HPDE6-E6E7 (cell line): ENCODE measurements around the gene SPATA31D1.

Experiments used
- DNase-seq: peaks from one replicate; pipeline ENCODE4 v3.0.0; 2011; ENCODE audit warnings: missing footprints; ENCODE audit errors: extremely low spot score

Gene SPATA31D1

GRCh38 chr9:82021198-82021597 lies 32.6 kb downstream of the SPATA31D1 start:
- DNase-seq, result peak; percentile 41

GRCh38 chr9:82022121-82022520 lies 33.5 kb downstream of the SPATA31D1 start:
- DNase-seq, result no peak

DNA sequence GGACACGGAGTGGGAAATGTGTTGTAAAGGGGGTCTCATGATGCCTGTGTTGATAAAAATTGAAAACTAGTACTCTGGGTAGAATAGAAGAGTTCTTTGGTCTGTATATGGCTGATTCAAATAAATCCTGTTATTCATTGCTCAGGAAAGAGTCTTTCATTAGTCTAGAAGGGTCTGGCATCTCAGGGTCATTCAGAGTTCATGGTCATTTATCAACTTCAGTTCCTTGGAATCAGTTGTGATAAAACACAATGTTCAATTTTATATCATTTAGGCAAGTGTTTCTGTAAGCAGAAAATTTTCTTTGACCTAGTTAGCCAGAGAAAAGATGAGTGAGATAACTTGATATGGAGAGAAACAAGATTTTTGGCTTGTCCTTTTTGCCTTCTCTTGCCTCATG lies 36.3 kb downstream of the SPATA31D1 start:
- DNase-seq, result no peak

DNA sequence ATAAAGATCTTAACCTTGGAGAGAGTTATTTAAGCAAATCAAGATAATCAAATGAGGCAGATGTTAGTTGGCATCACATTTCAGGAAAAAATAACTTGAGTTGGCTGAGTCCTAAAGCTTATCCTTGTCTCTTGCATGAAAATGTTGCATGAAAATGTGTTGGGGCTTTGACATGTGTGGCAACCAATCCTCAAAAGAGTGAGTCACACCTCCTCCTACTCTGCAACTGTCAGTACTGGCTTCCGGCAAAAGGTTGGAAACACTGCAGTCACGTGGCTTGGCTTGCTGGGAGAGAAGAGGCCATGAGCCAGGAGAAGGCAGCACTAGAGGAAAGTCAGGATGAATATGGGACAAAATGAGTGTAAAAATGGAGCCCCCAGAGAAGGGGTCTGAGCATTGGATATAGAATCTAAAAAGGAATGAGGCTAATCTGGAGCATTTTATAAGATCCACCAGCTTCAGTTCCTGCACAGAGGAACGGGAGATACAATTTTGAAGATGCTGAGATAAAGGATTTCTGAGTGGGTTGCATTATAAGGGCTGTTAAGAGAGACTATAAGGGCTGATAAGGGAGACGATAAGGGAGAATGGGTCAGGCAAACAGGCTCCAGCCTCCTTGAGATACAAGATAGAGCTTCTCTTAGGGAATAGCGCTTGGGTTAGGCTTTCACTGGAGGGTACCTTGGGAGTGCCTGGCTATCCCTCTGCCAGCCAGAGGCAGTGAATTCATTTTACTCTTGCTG lies 43.1 kb downstream of the SPATA31D1 start:
- DNase-seq, result peak; percentile 19

GRCh38 chr9:82034956-82035731 lies 46.6 kb downstream of the SPATA31D1 start:
- DNase-seq, result no peak

GRCh38 chr9:82036086-82036485 lies 47.5 kb downstream of the SPATA31D1 start:
- no peak for DNase-seq

GRCh38 chr9:82037126-82037525 lies 48.6 kb downstream of the SPATA31D1 start:
- no peak for DNase-seq

DNA sequence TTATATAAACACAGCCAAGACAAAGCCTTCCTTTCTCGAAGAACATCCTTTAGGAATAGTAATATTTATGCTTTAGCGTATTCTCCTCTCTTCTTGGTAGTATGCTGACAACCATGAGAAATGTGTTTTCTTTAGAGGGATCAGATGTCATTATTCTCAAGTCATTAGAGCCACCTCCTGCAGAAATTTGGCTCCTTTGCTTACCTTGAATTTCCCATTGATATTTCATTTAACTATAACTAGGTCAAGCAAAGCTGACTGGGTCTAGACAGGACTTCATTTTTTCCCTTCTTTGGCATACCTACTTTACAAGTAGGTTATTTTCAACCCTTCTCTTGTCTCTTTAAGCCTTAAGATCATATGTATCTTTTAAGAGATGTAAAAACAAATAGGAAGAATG lies 50.3 kb downstream of the SPATA31D1 start:
- DNase-seq, result no peak
